Loucy (cell line): Measurements from ENCODE around the gene GASK1A.

ENCODE experiments used
- EZH2phosphoT487 ChIP-seq: fragments of 200-600 bp; IDR thresholded peaks from 2 replicates; pipeline ENCODE4 v1.6.1; 2018; ENCODE audit warnings: antibody characterized with exemption, mild to moderate bottlenecking, moderate library complexity, borderline replicate concordance
- TF ChIP-seq, protein P1 (sequence below): fragments of 200-600 bp; sonication (generic); conservative IDR thresholded peaks from 2 replicates; pipeline ENCODE4 v1.5.1; 2014; ENCODE audit warnings: mild to moderate bottlenecking, antibody characterized with exemption, low read length

DNA sequence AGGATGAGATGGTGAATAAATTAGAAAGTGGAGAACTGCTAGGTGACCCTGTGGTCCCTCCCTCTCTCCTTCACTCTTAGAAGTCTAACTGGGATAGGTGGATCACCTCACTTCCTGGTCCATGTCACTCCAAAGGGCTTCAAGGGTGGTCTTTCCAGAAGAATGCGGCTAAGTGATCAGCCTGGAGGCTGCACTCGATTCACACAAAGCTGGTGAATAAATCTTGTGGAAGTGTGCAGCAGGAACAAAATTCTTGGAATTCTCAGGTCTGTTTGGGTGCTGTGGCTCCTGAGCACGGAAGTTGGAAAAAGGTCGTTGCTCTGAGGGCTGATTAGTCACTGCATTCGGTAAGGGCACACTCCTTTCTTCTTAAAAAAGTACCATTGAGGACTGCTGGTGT lies 46.3 kb downstream of the GASK1A start:
- TF ChIP-seq, protein P1, sequence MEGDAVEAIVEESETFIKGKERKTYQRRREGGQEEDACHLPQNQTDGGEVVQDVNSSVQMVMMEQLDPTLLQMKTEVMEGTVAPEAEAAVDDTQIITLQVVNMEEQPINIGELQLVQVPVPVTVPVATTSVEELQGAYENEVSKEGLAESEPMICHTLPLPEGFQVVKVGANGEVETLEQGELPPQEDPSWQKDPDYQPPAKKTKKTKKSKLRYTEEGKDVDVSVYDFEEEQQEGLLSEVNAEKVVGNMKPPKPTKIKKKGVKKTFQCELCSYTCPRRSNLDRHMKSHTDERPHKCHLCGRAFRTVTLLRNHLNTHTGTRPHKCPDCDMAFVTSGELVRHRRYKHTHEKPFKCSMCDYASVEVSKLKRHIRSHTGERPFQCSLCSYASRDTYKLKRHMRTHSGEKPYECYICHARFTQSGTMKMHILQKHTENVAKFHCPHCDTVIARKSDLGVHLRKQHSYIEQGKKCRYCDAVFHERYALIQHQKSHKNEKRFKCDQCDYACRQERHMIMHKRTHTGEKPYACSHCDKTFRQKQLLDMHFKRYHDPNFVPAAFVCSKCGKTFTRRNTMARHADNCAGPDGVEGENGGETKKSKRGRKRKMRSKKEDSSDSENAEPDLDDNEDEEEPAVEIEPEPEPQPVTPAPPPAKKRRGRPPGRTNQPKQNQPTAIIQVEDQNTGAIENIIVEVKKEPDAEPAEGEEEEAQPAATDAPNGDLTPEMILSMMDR: no peak
- TF ChIP-seq EZH2phosphoT487: no peak
